Measurements from ENCODE around the gene SMYD4. TPM values are rescaled to one million over a fixed set of nuclear protein-coding genes. Genes with fewer than 3 reads are reported as not detected.

SMYD4 gene
- total and polyA plus RNA-seq, 9 of the 15 experiments (the other 6 are each of a cell fraction or from before 2014, with no cell fraction given): 1.3 to 10.2 (median 6.7) TPM

GRCh38 chr17:1762901-1763898 lies 66.5 kb downstream of the SMYD4 start (continued):
- peak; percentile 83 for TF ChIP-seq BHLHE40 (IDR thresholded peaks at IDR 0.05; ENCODE audit: low read length)
- no peak for TF ChIP-seq TAF9B (IDR thresholded peaks at IDR 0.05; ENCODE audit: partially characterized antibody)
- no peak for TF ChIP-seq ELF2 (CRISPR knock-in tag; IDR thresholded peaks at IDR 0.05)
- TF ChIP-seq SMARCA4 (IDR thresholded peaks at IDR 0.05): peak; percentile 32; the same call in 1 of the 2 replicates
- 0 out of 2 replicates have a peak, but pooled peaks have one; percentile 48 for TF ChIP-seq LCOR (CRISPR knock-in tag; IDR thresholded peaks at IDR 0.05)
- peak; percentile 43; the same call in 1 of the 2 replicates for TF ChIP-seq ZC3H4 (CRISPR knock-in tag; IDR thresholded peaks at IDR 0.05; ENCODE audit: borderline replicate concordance)
- 0 out of 2 replicates have a peak, but pooled peaks have one; percentile 30 for TF ChIP-seq ZFX (CRISPR knock-in tag; IDR thresholded peaks at IDR 0.05)
- TF ChIP-seq VEZF1 (CRISPR knock-in tag; IDR thresholded peaks at IDR 0.05): peak; percentile 63; the same call in 1 of the 2 replicates
- 0 out of 2 replicates have a peak, but pooled peaks have one; percentile 49 for TF ChIP-seq ZNF589 (CRISPR knock-in tag; IDR thresholded peaks at IDR 0.05; ENCODE audit: low read depth)
- TF ChIP-seq, protein P1, sequence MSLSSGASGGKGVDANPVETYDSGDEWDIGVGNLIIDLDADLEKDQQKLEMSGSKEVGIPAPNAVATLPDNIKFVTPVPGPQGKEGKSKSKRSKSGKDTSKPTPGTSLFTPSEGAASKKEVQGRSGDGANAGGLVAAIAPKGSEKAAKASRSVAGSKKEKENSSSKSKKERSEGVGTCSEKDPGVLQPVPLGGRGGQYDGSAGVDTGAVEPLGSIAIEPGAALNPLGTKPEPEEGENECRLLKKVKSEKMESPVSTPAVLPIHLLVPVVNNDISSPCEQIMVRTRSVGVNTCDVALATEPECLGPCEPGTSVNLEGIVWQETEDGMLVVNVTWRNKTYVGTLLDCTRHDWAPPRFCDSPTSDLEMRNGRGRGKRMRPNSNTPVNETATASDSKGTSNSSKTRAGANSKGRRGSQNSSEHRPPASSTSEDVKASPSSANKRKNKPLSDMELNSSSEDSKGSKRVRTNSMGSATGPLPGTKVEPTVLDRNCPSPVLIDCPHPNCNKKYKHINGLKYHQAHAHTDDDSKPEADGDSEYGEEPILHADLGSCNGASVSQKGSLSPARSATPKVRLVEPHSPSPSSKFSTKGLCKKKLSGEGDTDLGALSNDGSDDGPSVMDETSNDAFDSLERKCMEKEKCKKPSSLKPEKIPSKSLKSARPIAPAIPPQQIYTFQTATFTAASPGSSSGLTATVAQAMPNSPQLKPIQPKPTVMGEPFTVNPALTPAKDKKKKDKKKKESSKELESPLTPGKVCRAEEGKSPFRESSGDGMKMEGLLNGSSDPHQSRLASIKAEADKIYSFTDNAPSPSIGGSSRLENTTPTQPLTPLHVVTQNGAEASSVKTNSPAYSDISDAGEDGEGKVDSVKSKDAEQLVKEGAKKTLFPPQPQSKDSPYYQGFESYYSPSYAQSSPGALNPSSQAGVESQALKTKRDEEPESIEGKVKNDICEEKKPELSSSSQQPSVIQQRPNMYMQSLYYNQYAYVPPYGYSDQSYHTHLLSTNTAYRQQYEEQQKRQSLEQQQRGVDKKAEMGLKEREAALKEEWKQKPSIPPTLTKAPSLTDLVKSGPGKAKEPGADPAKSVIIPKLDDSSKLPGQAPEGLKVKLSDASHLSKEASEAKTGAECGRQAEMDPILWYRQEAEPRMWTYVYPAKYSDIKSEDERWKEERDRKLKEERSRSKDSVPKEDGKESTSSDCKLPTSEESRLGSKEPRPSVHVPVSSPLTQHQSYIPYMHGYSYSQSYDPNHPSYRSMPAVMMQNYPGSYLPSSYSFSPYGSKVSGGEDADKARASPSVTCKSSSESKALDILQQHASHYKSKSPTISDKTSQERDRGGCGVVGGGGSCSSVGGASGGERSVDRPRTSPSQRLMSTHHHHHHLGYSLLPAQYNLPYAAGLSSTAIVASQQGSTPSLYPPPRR (CRISPR knock-in tag; IDR thresholded peaks at IDR 0.05; ENCODE audit: borderline replicate concordance): no peak
- TF ChIP-seq, protein P2, sequence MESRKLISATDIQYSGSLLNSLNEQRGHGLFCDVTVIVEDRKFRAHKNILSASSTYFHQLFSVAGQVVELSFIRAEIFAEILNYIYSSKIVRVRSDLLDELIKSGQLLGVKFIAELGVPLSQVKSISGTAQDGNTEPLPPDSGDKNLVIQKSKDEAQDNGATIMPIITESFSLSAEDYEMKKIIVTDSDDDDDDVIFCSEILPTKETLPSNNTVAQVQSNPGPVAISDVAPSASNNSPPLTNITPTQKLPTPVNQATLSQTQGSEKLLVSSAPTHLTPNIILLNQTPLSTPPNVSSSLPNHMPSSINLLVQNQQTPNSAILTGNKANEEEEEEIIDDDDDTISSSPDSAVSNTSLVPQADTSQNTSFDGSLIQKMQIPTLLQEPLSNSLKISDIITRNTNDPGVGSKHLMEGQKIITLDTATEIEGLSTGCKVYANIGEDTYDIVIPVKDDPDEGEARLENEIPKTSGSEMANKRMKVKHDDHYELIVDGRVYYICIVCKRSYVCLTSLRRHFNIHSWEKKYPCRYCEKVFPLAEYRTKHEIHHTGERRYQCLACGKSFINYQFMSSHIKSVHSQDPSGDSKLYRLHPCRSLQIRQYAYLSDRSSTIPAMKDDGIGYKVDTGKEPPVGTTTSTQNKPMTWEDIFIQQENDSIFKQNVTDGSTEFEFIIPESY (CRISPR knock-in tag; IDR thresholded peaks at IDR 0.05): no peak
- peak; percentile 12; the same call in 1 of the 2 replicates for TF ChIP-seq FOXM1 (IDR thresholded peaks at IDR 0.05; ENCODE audit: low read depth)
- TF ChIP-seq FOXM1 (CRISPR knock-in tag; IDR thresholded peaks at IDR 0.05; ENCODE audit: low read depth): no peak
- 0 out of 4 replicates have a peak, but pooled peaks of 1 of the 2 experiments have one; percentile 26 for TF ChIP-seq SIN3A (IDR thresholded peaks at IDR 0.05; ENCODE audit: borderline replicate concordance in 2 of 2, control insufficient read depth in 1 of 2, low read depth in 2 of 2, low read length in 2 of 2)
- TF ChIP-seq L3MBTL2 (IDR thresholded peaks at IDR 0.05): peak; percentile 73

Data from K562 (cell line).